NCI-H1092 treated with DMSO at 0.1 percent for 48 hours (cell line): ENCODE measurements around the gene PLA2G2D.
"Not testable (repeated sequence)": the region's sequence is repeated elsewhere in the genome, so short reads cannot be mapped to it uniquely, and the experiment has no call there.

Experiments
- DNase-seq: peaks from one replicate; lab custom pipeline; 2025; lab: John Stamatoyannopoulos, UW

Gene PLA2G2D

GRCh38 chr1:20142001-20142710, 22.8 kb upstream of the PLA2G2D start:
- no peak for DNase-seq

GRCh38 chr1:20141466-20141865, 22.1 kb upstream of the PLA2G2D start:
- DNase-seq = no peak

GRCh38 chr1:20141001-20141400, 21.7 kb upstream of the PLA2G2D start:
- DNase-seq = no peak

- DNase-seq = no peak
These were observed 20.7 kb upstream of the PLA2G2D start for GRCh38 chr1:20139776-20140612.

- no peak for DNase-seq
These were observed 19.7 kb upstream of the PLA2G2D start, which contains the start of gene PLA2G2F for GRCh38 chr1:20138961-20139550. PLA2G2F (plus strand) TSS chr1:20139323; CDS start chr1:20139428, 105 bp downstream.

GRCh38 chr1:20138346-20138745, 19.0 kb upstream of the PLA2G2D start:
- DNase-seq = no peak

- DNase-seq = no peak
These were observed 18.3 kb upstream of the PLA2G2D start for GRCh38 chr1:20137604-20138003.

- DNase-seq = no peak
These were observed 17.7 kb upstream of the PLA2G2D start for GRCh38 chr1:20137055-20137454.

- DNase-seq = no peak
These were observed 16.9 kb upstream of the PLA2G2D start for GRCh38 chr1:20136249-20136648.

- no peak for DNase-seq
These were observed 15.7 kb upstream of the PLA2G2D start for GRCh38 chr1:20134995-20135394.

GRCh38 chr1:20130518-20130917, 11.2 kb upstream of the PLA2G2D start:
- not testable (repeated sequence) for DNase-seq

- DNase-seq = no peak
These were observed 7.6 kb upstream of the PLA2G2D start for GRCh38 chr1:20126806-20127440.

- no peak for DNase-seq
These were observed 6.9 kb upstream of the PLA2G2D start for GRCh38 chr1:20126041-20126805.

- no peak for DNase-seq
These were observed 5.8 kb upstream of the PLA2G2D start for GRCh38 chr1:20125100-20125499.

GRCh38 chr1:20124456-20125057, 5.2 kb upstream of the PLA2G2D start:
- no peak for DNase-seq

GRCh38 chr1:20123722-20124455, 4.6 kb upstream of the PLA2G2D start:
- no peak for DNase-seq

- no peak for DNase-seq
These were observed 1.5 kb upstream of the PLA2G2D start for GRCh38 chr1:20120796-20121195.

- DNase-seq = no peak
These were observed 2.1 kb downstream of the PLA2G2D start for GRCh38 chr1:20117236-20117635.

GRCh38 chr1:20115916-20116315, 3.4 kb downstream of the PLA2G2D start:
- DNase-seq = no peak

GRCh38 chr1:20115479-20115878, 3.9 kb downstream of the PLA2G2D start:
- no peak for DNase-seq
